AG09319 (cell line): ENCODE data around the gene ATP6V0D1.

ENCODE experiments used
- DNase-seq: peaks from one replicate; pipeline ENCODE4 v3.0.0-alpha.2; 2010; ENCODE audit warnings: low read depth; ENCODE audit errors: extremely low read depth
- CTCF ChIP-seq: IDR thresholded peaks from 2 replicates; pipeline ENCODE4 v1.5.1; 2011; ENCODE audit warnings: low read depth, mild to moderate bottlenecking, inconsistent platforms, low read length, moderate library complexity

ATP6V0D1 gene

GRCh38 chr16:67466581-67466980 is 14.4 kb downstream of the ATP6V0D1 start:
- no peak for DNase-seq
- no peak for TF ChIP-seq CTCF

- TF ChIP-seq CTCF = no peak
- DNase-seq = no peak
Observed at GRCh38 chr16:67464565-67464964, 16.4 kb downstream of the ATP6V0D1 start.

- no peak for DNase-seq
- no peak for TF ChIP-seq CTCF
Observed at GRCh38 chr16:67463691-67464090, 17.3 kb downstream of the ATP6V0D1 start.

- DNase-seq = no peak
- no peak for TF ChIP-seq CTCF
Observed at GRCh38 chr16:67463059-67463458, 17.9 kb downstream of the ATP6V0D1 start.

- no peak for DNase-seq
Observed at GRCh38 chr16:67462279-67462655, 18.7 kb downstream of the ATP6V0D1 start.

GRCh38 chr16:67461600-67462278 is 19.2 kb downstream of the ATP6V0D1 start:
- TF ChIP-seq CTCF = no peak
- no peak for DNase-seq

More at GRCh38 chr16:67462279-67462655, 18.7 kb downstream of the ATP6V0D1 start:
- TF ChIP-seq CTCF = no peak

- no peak for TF ChIP-seq CTCF
- DNase-seq = no peak
Observed at GRCh38 chr16:67460961-67461360, 20.0 kb downstream of the ATP6V0D1 start.
